ENCODE data around the gene ZBTB7C.

ZBTB7C gene

DNA sequence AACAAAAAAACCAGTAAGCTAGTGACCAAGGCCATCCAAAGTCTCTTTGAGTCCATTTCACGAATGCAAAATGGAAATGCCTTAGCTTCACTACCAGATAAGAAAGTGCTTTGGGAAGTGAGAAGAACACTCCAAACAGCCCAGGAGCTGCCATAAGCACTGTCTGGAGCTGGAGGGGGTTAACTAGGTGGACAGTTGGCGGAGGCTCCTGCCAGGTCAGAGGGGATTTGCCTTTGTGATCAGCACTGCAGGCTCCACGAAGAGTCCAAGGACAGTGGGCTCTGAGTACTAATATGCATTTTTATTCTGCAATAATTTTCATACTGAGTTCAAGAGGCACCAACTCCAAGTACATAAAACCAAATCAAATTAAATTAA is 245.5 kb downstream of the ZBTB7C start:
- no peak overlapping the region for H3K9ac ChIP-seq (ENCODE audit: low read length)
- peaks cover 16% of the 10 kb centered on the region for H3K4me1 ChIP-seq (ENCODE audit: insufficient read depth, low read length)
- H3K27ac ChIP-seq (ENCODE audit: low read depth, low read length): no peak overlapping the region
- no peaks in the 10 kb centered on the region for H3K36me3 ChIP-seq (ENCODE audit: insufficient read depth, low read length)
- no peak overlapping the region for H3K4me3 ChIP-seq (ENCODE audit: low read depth in 1 of 2, low read length in 2 of 2)
- H3K9me3 ChIP-seq (ENCODE audit: low read length): no peaks in the 10 kb centered on the region
- H3K27me3 ChIP-seq (ENCODE audit: control insufficient read depth in 1 of 2, insufficient read depth in 2 of 2, low read length in 2 of 2): no peaks in the 10 kb centered on the region

- no peak overlapping the region for H3K4me3 ChIP-seq (ENCODE audit: low read depth in 1 of 2, low read length in 2 of 2)
- no peaks in the 10 kb centered on the region for H3K27me3 ChIP-seq (ENCODE audit: control insufficient read depth in 1 of 2, insufficient read depth in 2 of 2, low read length in 2 of 2)
- no peak overlapping the region for H3K27ac ChIP-seq (ENCODE audit: low read depth, low read length)
- H3K4me1 ChIP-seq (ENCODE audit: insufficient read depth, low read length): peaks cover 16% of the 10 kb centered on the region
- H3K9ac ChIP-seq (ENCODE audit: low read length): no peak overlapping the region
- no peaks in the 10 kb centered on the region for H3K9me3 ChIP-seq (ENCODE audit: low read length)
- no peaks in the 10 kb centered on the region for H3K36me3 ChIP-seq (ENCODE audit: insufficient read depth, low read length)
These were observed 246.0 kb downstream of the ZBTB7C start for GRCh38 chr18:48162956-48163737.

DNA sequence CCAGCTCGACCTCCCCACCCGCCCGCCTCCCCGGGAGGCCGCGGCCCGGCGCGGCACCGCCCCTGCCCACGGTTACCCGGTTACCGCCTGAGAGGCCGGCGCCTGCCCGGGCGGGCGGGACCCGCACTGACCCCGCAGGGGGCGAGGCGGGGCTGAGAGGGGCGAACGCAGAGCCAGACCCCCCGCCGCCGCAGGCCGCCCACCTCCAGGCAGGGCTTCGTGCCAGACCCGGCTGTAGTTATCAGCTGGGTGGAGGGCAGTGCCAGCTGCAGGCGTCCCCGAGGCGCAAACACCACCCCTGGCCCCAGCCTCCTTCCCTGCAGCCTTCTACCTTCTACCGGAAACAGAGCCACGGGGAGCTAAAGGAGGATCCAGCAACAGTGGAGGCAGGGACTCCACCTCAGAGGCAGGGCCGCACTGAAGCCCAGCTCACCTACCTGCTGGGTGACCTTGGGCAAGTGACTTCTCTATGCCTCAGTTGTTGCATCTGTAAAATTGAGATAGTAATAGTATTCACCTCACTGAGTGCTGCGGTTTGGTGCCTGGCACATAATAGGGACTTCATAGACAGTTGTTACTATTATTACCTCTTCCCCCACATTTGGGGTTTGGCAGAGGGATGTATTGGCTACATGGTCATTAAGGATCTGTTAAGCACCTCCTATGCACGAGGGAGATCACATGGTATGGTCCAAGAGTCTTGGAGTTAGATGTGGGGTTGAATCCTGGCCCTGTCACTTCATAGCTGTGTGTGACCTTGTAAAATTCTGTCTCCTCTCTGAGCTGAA is 247.1 kb downstream of the ZBTB7C start:
- Histone ChIP-seq H3K4me3 (ENCODE audit: low read depth in 1 of 2, low read length in 2 of 2) (peak overlapping the region; percentile 50 to 65), H3K9ac (ENCODE audit: low read length) (peak overlapping the region; percentile 0), H3K27ac (ENCODE audit: low read depth, low read length) (peak overlapping the region; percentile 70), H3K4me1 (ENCODE audit: insufficient read depth, low read length) (peaks cover 16% of the 10 kb centered on the region), H3K9me3 (ENCODE audit: low read length) (no peaks in the 10 kb centered on the region), H3K27me3 (ENCODE audit: control insufficient read depth in 1 of 2, insufficient read depth in 2 of 2, low read length in 2 of 2) (no peaks in the 10 kb centered on the region), H3K36me3 (ENCODE audit: insufficient read depth, low read length) (no peaks in the 10 kb centered on the region)

DNA sequence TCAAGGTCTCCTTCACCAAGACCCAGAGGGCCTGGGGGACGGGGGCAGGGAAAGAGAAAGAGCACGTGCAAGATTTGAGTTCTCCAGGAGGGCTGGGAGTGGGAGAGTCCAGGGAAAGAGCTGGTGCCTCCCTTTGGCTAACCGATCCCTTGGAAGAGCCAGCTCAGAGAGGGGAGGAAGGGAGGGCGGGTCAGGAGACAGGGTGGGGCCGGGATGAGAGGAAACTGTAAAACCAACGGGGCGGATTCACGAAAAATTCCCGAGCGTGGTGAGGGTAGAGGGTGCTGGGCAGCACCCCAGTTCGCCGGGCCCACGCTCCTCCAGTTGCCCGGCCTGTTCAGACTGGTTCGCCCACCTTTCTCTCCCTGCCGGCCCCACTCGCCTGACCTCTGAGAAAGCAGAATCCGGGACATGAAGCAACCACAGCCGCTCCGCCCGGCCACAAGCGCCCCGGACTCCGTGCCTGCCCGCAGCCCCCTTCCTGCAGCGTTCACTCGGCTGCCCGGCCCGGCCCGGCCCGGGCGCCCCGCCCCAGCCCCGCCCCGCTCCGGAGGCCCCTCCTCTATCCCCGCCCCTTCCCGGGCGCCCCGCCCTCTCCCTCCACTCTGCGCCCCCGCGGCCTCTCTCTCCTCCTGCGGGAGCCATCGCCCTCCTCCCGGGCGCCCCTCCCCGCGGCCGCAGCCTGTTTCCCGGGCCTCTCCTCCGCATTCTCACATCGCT is 247.8 kb downstream of the ZBTB7C start:
- Histone ChIP-seq H3K27me3 (ENCODE audit: control insufficient read depth in 1 of 2, insufficient read depth in 2 of 2, low read length in 2 of 2) (no peaks in the 10 kb centered on the region), H3K4me3 (ENCODE audit: low read depth in 1 of 2, low read length in 2 of 2) (peak overlapping the region; percentile 59 to 65), H3K27ac (ENCODE audit: low read depth, low read length) (peak overlapping the region; percentile 70), H3K36me3 (ENCODE audit: insufficient read depth, low read length) (no peaks in the 10 kb centered on the region), H3K9ac (ENCODE audit: low read length) (no peak overlapping the region), H3K9me3 (ENCODE audit: low read length) (no peaks in the 10 kb centered on the region), H3K4me1 (ENCODE audit: insufficient read depth, low read length) (peaks cover 16% of the 10 kb centered on the region)

GRCh38 chr18:48160622-48161021 is 248.6 kb downstream of the ZBTB7C start:
- no peaks in the 10 kb centered on the region for H3K27me3 ChIP-seq (ENCODE audit: control insufficient read depth in 1 of 2, insufficient read depth in 2 of 2, low read length in 2 of 2)

DNA sequence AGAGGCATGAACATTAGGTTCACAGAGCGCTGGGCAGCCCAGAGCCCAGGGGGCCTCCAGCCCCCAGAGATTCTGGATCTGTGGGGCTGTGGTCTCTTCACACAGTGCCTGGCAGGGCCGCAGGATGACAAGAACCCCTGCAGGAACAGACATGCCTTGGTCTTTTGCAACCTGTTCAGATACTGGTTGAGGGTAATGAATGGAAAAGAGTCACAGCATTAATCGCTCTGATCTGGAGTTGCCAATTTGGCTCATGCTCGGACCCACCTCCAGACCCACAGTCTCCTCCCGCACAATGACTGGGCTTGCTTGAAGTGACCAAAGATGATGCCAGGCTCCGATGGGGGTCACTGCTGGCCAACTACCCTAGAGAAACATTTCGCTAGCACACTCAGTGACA is 249.4 kb downstream of the ZBTB7C start:
- Histone ChIP-seq H3K9ac (ENCODE audit: low read length) (no peak overlapping the region), H3K36me3 (ENCODE audit: insufficient read depth, low read length) (no peaks in the 10 kb centered on the region), H3K4me3 (ENCODE audit: low read depth in 1 of 2, low read length in 2 of 2) (no peak overlapping the region), H3K27me3 (ENCODE audit: control insufficient read depth in 1 of 2, insufficient read depth in 2 of 2, low read length in 2 of 2) (no peaks in the 10 kb centered on the region), H3K27ac (ENCODE audit: low read depth, low read length) (no peak overlapping the region), H3K4me1 (ENCODE audit: insufficient read depth, low read length) (peaks cover 16% of the 10 kb centered on the region), H3K9me3 (ENCODE audit: low read length) (no peaks in the 10 kb centered on the region)

More at GRCh38 chr18:48160622-48161021, 248.6 kb downstream of the ZBTB7C start:
- Histone ChIP-seq H3K27ac (ENCODE audit: low read depth, low read length) (peak overlapping the region; percentile 70), H3K4me3 (ENCODE audit: low read depth in 1 of 2, low read length in 2 of 2) (no peak overlapping the region), H3K36me3 (ENCODE audit: insufficient read depth, low read length) (no peaks in the 10 kb centered on the region), H3K4me1 (ENCODE audit: insufficient read depth, low read length) (peaks cover 16% of the 10 kb centered on the region), H3K9me3 (ENCODE audit: low read length) (no peaks in the 10 kb centered on the region), H3K9ac (ENCODE audit: low read length) (no peak overlapping the region)

GRCh38 chr18:48158721-48159120 is 250.5 kb downstream of the ZBTB7C start:
- H3K27ac ChIP-seq (ENCODE audit: low read depth, low read length): no peak overlapping the region
- H3K36me3 ChIP-seq (ENCODE audit: insufficient read depth, low read length): no peaks in the 10 kb centered on the region
- no peak overlapping the region for H3K4me3 ChIP-seq (ENCODE audit: low read depth in 1 of 2, low read length in 2 of 2)
- H3K9me3 ChIP-seq (ENCODE audit: low read length): no peaks in the 10 kb centered on the region
- H3K4me1 ChIP-seq (ENCODE audit: insufficient read depth, low read length): peaks cover 16% of the 10 kb centered on the region
- H3K9ac ChIP-seq (ENCODE audit: low read length): no peak overlapping the region
- H3K27me3 ChIP-seq (ENCODE audit: control insufficient read depth in 1 of 2, insufficient read depth in 2 of 2, low read length in 2 of 2): no peaks in the 10 kb centered on the region

DNA sequence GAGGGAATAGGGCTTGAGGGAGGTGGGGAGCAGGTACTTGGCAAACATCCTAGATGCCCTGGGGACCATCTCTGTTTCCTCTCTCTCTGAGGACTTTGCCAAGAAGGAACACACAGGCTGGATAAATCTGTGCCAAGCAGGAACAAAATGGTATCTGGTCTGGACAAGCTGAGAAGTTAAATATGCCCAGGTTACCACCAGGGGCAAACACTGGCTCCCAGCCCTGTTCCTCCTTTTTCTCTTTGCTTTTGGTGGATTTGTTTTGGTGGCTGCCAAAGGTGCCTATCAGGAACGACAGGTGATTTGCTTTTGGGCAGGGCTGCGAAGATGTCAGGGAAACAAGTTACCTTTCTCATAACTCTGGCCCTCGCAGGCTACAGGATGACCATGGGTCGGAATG is 251.2 kb downstream of the ZBTB7C start:
- no peak overlapping the region for H3K27ac ChIP-seq (ENCODE audit: low read depth, low read length)
- peaks cover 16% of the 10 kb centered on the region for H3K4me1 ChIP-seq (ENCODE audit: insufficient read depth, low read length)
- H3K27me3 ChIP-seq (ENCODE audit: control insufficient read depth in 1 of 2, insufficient read depth in 2 of 2, low read length in 2 of 2): no peaks in the 10 kb centered on the region

GRCh38 chr18:48155856-48156255 is 253.3 kb downstream of the ZBTB7C start:
- Histone ChIP-seq H3K4me3 (ENCODE audit: low read depth in 1 of 2, low read length in 2 of 2) (no peak overlapping the region), H3K27ac (ENCODE audit: low read depth, low read length) (no peak overlapping the region), H3K9me3 (ENCODE audit: low read length) (no peaks in the 10 kb centered on the region), H3K4me1 (ENCODE audit: insufficient read depth, low read length) (peaks cover 7% of the 10 kb centered on the region), H3K9ac (ENCODE audit: low read length) (no peak overlapping the region), H3K36me3 (ENCODE audit: insufficient read depth, low read length) (no peaks in the 10 kb centered on the region), H3K27me3 (ENCODE audit: control insufficient read depth in 1 of 2, insufficient read depth in 2 of 2, low read length in 2 of 2) (no peaks in the 10 kb centered on the region)

More for the DNA sequence above, 251.2 kb downstream of the ZBTB7C start:
- no peak overlapping the region for H3K9ac ChIP-seq (ENCODE audit: low read length)
- no peaks in the 10 kb centered on the region for H3K36me3 ChIP-seq (ENCODE audit: insufficient read depth, low read length)
- no peak overlapping the region for H3K4me3 ChIP-seq (ENCODE audit: low read depth in 1 of 2, low read length in 2 of 2)
- no peaks in the 10 kb centered on the region for H3K9me3 ChIP-seq (ENCODE audit: low read length)

- no peaks in the 10 kb centered on the region for H3K4me1 ChIP-seq (ENCODE audit: insufficient read depth, low read length)
- no peak overlapping the region for H3K9ac ChIP-seq (ENCODE audit: low read length)
- H3K4me3 ChIP-seq (ENCODE audit: low read depth in 1 of 2, low read length in 2 of 2): no peak overlapping the region
- H3K27ac ChIP-seq (ENCODE audit: low read depth, low read length): no peak overlapping the region
- H3K36me3 ChIP-seq (ENCODE audit: insufficient read depth, low read length): no peaks in the 10 kb centered on the region
- H3K27me3 ChIP-seq (ENCODE audit: control insufficient read depth in 1 of 2, insufficient read depth in 2 of 2, low read length in 2 of 2): no peaks in the 10 kb centered on the region
- H3K9me3 ChIP-seq (ENCODE audit: low read length): no peaks in the 10 kb centered on the region
These were observed 254.4 kb downstream of the ZBTB7C start for GRCh38 chr18:48154828-48155227.
